NCI-H69 (cell line): ENCODE data around the gene ING5.
"Not testable (repeated sequence)": the region's sequence is repeated elsewhere in the genome, so short reads cannot be mapped to it uniquely, and the experiment has no call there.

ENCODE experiments used
- DNase-seq: peaks from one replicate; lab custom pipeline; 2025; lab: John Stamatoyannopoulos, UW

The ING5 gene

DNA sequence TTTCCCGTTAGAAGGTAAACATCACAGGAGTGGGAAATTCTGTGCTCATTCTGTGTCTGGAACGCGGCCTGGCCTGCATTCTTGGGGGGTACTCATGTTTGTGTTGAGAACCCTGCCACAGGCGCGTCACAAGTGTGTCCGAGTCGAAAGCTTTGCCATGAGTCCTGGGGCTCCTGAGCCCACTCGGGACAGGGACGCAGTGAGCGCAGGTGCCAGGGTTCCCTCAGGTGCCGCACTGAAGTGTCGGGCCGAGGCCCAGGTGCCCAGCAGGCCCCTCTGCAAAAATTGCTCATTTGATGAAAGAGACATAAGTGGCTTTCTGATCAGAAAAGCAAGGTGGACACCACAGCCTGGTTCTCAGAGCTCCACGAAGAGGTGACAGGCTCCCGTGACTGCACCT lies 37.3 kb downstream of the ING5 start:
- DNase-seq, result no peak

GRCh38 chr2:241739651-241740050 lies 37.8 kb downstream of the ING5 start:
- no peak for DNase-seq

DNA sequence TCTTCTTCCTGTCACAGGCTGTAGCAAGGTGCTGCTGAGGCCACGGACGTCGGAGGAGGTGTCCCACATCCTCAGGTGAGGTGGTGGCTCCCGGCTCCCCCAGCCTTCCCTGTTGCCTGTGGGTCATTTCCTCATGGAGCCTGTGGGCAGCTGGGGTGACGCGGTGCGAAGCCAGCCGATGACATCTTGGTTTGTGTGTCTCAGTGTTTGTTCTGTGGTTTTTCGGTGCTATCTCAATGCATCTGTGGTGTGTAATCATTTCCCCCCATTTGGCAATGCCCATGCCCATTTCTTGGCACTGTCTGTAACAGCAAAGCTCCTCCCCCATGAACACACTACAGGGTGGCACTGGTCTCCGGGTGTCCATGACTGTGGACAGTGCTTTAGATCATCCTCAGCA lies 39.2 kb downstream of the ING5 start:
- no peak for DNase-seq

- DNase-seq, result no peak
Measured at GRCh38 chr2:241742320-241742939, 40.6 kb downstream of the ING5 start.

DNA sequence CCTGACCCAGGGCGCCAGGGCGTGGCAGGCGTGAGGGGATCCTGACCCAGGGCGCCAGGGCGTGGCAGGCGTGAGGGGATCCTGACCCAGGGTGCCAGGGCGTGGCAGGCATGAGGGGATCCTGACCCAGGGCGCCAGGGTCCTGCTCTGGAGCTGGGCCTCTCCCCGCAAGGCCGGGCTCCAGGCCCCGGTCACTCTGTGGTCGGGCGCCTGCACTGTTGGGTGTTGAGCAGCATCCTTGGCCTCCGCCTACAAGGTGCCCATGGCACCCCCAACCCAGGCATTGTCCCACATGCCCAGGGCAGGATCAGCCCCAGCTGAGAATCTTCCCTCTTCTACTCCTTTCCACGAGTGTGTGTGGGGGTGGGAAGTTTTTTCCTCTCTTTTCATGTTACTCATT lies 41.2 kb downstream of the ING5 start:
- not testable (repeated sequence) for DNase-seq

DNA sequence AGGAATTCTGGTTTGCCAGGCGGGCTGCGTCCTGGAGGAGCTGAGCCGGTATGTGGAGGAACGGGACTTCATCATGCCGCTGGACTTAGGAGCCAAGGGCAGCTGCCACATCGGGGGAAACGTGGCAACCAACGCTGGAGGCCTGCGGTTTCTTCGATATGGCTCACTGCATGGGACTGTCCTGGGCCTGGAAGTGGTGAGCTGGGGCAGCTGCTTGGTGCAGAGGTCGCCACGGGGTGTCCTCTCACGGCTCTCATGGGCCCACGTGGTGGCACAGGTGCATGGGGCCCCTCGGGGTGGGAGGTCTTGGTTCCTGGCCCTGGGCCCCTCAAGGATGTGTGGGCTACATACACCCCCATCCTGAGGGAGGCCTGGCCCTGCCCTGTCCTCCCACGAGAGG lies 41.8 kb downstream of the ING5 start:
- no peak for DNase-seq

DNA sequence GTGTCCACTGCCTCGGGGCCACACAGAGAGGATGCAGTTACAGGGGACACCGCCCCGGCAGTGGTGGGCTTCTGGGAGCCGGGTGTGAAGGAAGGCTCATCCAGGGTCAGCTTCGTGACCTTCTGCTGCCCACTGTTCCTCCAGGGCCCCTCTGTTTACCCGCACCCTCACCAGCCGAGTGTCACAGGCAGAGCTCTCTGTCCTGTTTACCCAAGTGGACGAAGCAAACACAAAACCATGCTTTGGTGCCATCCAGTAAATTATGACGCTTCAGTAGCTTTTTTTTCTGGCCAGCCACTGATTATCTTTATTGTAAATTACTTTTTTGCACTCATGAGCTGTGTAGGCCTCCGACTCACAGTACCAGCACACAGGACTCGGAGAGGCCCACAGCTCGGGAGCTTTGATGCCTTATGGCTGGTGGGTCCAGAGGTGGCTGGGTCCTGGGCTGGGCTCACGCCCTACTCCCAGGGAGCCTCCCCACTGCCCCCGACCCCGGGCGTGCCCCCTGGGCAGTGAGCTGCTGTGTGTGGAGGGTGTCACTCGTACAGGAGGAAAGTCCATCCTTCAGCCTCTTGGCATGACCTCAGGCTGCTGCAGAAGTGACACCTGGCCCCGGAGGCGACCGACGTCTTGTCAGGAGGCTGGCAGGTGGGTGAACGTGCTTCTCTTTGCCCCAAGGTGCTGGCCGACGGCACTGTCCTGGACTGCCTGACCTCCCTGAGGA lies 42.4 kb downstream of the ING5 start:
- no peak for DNase-seq

DNA sequence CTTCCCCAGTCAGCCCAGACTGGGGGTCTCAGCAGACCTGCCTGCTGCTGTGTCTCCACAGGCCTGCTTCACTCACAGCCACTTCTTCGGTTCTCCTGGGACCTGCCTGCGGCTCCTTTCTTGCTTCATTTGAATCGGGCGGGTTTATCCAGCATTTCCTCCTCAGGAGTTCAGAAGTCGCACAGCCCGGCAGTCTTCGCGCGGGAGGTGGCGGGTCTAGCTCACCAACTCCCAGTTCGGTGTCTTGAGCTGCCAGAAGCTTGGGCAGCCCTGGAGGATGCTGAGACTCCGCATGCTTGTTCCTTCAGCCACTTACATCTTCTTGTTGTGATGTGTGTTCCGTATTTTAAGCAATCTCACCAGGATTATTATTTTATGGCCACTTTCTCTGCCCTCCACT lies 43.4 kb downstream of the ING5 start:
- no peak for DNase-seq

DNA sequence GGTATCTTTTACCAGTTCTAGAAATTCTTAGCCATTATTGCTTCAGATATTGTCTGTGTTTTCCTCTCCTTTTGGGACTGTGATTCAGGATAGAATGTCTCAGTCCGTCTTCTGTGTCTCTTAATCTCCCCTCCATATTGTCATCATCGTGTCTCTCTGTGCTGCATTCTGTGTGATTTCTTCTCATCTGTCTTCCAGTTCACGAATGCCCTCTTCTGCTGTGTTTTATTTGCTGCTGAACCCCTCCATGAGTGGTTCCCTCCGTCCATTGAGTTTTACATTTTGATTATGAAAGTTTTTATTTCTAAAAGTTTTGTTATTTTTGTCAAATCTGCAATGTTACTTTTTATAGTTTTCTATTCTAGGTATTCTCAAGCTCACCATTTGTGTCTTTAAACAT lies 44.2 kb downstream of the ING5 start:
- no peak for DNase-seq

GRCh38 chr2:241748468-241749256 lies 46.8 kb downstream of the ING5 start:
- no peak for DNase-seq

DNA sequence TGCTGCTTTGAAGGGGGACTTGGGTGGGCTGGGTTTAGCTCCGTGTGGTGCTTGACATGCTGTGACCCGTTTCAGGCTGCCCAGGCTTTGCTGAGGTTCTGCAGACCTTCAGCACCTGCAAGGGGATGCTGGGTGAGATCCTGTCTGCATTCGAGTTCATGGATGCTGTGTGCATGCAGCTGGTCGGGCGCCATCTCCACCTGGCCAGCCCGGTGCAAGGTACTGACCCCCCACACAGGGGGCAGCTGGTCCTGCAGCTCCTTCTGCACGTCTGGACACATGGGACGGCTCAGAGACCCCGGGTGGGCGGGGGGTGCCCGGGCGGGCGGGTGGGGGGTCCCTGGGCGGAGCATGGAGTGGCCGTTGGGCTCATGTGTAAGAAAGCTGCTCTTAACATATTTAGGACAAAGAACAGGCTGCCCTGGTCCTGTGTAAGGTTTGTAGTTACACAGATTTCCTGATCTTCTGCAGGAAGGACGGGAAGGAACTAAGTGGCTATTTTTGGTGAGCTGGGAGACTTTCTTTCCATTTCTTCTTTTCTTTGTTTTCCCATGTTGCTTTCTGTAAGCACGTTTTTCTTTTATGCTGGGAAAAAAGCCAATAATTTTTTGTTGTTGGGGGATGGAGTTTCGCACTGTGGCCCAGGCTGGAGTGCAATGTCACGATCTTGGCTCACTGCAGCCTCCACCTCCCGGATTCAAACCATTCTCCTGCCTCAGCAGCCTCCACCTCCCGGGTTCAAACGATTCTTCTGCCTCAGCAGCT lies 48.4 kb downstream of the ING5 start:
- no peak for DNase-seq

DNA sequence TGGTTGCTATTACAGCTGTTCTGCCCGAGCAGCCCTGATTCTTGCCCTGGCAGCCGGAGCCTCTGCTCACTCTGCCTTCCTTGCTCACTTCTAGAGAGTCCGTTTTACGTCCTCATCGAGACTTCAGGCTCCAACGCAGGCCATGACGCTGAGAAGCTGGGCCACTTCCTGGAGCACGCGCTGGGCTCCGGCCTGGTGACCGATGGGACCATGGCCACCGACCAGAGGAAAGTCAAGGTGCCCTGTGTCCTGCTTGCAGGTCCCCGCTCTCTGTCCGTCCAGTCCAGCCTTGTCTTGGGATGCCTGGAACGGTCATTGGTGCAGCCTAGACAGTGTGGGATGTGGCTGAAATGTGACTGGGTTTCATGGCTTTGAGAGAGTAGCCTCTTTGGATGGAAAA lies 49.3 kb downstream of the ING5 start:
- no peak for DNase-seq

GRCh38 chr2:241751776-241752175 lies 49.9 kb downstream of the ING5 start:
- no peak for DNase-seq

- DNase-seq, result no peak
Measured at GRCh38 chr2:241752253-241752652, 50.4 kb downstream of the ING5 start.

GRCh38 chr2:241752689-241753276 lies 50.9 kb downstream of the ING5 start:
- DNase-seq, result no peak

DNA sequence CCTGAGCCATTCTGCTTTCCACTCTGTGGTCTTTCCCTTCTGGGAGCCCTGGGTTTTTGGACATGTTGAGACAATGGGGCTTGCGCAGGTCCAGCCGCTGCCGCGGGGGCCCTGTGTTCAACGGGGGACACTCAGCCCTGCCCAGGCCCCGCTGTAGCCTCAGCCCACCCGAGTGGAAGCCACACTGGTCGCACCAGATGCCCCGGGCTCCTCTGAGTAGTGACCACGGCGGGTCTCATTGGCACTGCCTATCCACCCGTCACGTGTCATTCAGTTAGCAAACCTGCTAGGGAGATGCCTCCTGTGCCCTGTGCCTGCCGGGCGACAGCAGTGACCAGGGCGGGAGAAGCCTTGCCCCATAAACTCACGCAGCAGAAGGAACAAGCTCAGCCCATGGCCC lies 51.7 kb downstream of the ING5 start:
- DNase-seq, result no peak

DNA sequence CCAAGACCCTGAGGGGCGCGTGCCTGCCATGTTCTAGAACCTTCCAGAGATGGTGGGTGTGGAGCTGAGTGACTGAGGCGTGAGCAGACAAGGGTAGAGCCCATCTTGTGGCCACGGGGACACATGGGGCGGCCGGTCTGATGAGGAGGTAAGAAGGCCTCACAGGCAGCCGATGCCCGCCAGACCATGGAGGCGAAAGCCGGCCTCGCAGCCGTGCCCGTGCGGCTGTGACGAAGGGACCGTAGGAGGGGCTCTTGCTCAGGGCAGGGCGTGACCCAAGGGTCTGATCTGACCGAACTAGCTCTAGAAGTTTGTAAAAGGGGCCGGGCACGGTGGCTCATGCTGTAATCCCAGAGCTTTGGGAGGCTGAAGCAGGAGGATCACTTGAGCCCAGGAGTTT lies 52.2 kb downstream of the ING5 start:
- no peak for DNase-seq

DNA sequence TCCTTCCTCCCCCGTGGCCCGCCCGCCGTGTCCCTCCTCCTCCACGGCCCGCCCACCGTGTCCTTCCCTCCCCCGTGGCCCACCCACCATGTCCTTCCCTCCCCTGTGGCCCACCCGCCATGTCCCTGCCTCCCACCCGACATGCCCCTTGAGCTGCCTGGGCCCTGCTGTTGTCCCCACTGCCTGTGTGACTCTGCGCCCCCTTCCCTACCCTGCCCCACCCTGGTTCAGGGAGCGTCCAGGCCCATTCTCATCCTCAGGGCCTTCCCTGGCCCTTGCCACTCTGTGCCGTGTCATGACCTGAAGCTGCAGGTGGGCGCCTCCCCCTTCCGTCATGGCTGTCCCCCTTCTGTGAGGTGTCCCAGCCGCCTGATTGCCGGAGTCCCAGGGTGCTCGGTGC lies 53.3 kb downstream of the ING5 start:
- DNase-seq, result no peak

DNA sequence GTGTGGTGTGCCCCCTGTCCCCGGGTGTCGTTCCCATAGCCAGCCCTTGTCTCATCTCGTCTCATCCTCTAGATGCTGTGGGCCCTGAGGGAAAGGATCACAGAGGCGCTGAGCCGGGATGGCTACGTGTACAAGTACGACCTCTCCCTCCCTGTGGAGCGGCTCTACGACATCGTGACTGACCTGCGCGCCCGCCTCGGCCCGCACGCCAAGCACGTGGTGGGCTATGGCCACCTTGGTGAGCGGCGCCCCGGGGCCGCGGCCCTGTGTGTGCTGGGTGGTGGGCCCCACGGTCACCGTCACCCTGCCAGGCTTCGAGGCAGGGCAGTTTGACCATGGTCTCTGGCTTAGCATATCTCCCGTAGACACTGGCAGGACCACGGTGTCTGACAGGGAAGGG lies 53.9 kb downstream of the ING5 start:
- no peak for DNase-seq

- no peak for DNase-seq
Measured at GRCh38 chr2:241759067-241759807, 57.4 kb downstream of the ING5 start.

DNA sequence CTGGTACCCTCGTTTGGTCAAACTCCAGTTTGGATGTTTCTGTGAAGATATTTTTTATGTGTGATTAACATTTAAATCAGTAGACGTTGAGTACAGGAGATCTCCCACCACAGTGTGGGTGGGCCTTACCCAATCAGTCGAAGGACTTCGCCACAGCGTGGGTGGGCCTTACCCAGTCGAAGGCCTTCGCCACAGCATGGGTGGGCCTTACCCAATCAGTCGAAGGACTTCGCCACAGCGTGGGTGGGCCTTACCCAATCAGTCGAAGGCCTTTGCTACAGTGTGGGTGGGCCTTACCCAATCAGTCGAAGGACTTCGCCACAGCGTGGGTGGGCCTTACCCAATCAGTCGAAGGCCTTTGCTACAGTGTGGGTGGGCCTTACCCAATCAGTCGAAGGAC lies 58.1 kb downstream of the ING5 start:
- not testable (repeated sequence) for DNase-seq
